ENCODE data around the gene FLNA. TPM values are rescaled to one million over a fixed set of nuclear protein-coding genes. Genes with fewer than 3 reads are reported as not detected.

The FLNA gene
- polyA plus RNA-seq, 2 donors, result 407 to 691 TPM

DNA sequence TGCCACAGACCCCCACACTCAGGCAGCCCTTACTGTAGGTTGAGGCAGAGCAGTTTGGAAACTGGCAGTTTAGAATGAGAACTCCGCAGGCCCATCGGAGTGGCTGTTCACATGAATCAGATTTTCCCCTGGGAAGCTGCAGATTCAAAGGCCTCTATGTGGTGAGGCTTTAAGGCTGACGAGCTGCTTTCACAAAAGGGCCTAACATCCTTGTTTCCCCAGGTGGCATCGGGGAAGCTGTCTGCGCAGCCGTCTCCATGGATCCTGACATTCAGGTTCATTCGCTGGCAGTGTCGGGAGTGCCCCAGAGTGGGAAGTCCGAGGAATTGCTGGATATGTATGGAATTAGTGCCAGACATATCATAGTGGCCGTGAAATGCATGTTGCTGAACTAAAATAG is 45.1 kb downstream of the FLNA start:
- H3K4me1 ChIP-seq (ENCODE audit: control insufficient read depth in 2 of 2, insufficient read depth in 2 of 2, low read length in 1 of 2), result no peaks in the 10 kb centered on the region
- WGBS, 2 donors, result 79 to 83% methylated on average over 10 of the region's 10 CpGs
- no peaks in the 10 kb centered on the region for H3K36me3 ChIP-seq (ENCODE audit: control insufficient read depth in 2 of 2, insufficient read depth in 2 of 2, low read length in 1 of 2)

DNA sequence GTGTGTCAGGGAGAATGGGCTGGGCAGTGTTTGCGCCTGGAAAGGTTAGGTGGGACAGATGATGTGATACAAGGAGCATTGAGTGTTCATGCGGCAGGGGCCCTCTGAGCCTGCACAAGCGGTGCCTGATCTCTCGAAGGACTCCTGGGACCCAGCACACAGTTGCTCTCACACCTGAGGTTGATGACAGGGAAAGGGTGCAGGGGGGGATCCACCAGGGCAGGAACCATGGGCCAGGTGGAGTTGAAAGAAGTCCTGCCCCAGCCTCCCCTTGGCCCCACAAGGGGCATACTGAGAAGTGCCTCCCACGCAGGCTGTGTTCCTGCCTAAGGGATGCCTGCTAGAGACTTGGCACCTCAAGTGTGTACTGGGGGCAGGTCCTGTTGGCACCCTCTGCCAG is 45.8 kb downstream of the FLNA start:
- Histone ChIP-seq H3K4me3 (ENCODE audit: low read depth in 1 of 2, low read length in 2 of 2) (no peak overlapping the region), H3K27ac (ENCODE audit: low read depth in 2 of 2, low read length in 1 of 2) (no peak overlapping the region), H3K4me1 (ENCODE audit: control insufficient read depth in 2 of 2, insufficient read depth in 2 of 2, low read length in 1 of 2) (no peaks in the 10 kb centered on the region), H3K27me3 (ENCODE audit: control insufficient read depth in 1 of 2, insufficient read depth in 2 of 2, low read length in 2 of 2) (no peaks in the 10 kb centered on the region), H3K9me3 (ENCODE audit: control insufficient read depth in 2 of 2, insufficient read depth in 1 of 2, low read depth in 1 of 2, low read length in 1 of 2) (no peaks in the 10 kb centered on the region), H3K36me3 (ENCODE audit: control insufficient read depth in 2 of 2, insufficient read depth in 2 of 2, low read length in 1 of 2) (no peaks in the 10 kb centered on the region)
- WGBS, 2 donors, result 88 to 93% methylated on average over 5 of the region's 5 CpGs

More for the DNA sequence above, 45.1 kb downstream of the FLNA start:
- no peak overlapping the region for H3K4me3 ChIP-seq (ENCODE audit: low read depth in 1 of 2, low read length in 2 of 2)
- no peaks in the 10 kb centered on the region for H3K27me3 ChIP-seq (ENCODE audit: control insufficient read depth in 1 of 2, insufficient read depth in 2 of 2, low read length in 2 of 2)
- no peaks in the 10 kb centered on the region for H3K9me3 ChIP-seq (ENCODE audit: control insufficient read depth in 2 of 2, insufficient read depth in 1 of 2, low read depth in 1 of 2, low read length in 1 of 2)
- H3K27ac ChIP-seq (ENCODE audit: low read depth in 2 of 2, low read length in 1 of 2), result no peak overlapping the region

DNA sequence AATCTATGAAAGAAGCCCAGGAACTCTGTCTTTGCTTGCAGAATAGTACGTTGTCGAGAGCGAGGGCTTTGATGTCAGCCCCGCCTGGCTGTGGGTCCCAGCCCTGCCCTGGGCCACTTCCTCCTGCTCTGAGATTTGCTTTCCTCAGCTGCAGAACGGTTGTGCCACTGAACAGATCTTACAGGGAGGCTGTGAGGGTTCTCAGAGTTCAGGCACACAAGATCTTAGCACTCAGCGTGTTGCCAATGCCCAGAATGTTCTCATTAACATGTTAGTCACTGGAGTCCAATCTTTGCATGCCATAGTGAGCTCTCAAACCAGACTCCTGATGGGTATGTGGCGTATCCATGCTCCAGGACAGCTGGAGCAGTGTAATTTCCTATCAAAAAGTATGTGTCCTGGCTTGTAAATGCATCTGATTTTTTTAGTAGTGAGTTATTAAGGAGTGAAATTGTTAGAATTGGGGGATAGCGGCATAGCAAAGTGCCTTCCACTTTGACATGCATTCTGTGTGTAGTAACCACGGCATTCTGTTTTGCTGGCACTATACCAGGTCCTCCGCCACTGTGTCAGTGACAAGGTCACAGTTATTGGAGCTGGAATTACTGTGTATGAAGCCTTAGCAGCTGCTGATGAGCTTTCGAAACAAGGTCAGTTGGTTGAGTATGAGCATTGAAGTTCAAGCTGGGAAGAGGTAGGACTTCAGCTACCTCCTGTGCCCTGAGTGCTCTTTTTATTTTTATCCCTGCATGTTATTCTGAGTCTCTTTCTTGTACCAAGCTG is 47.2 kb downstream of the FLNA start:
- Histone ChIP-seq H3K27me3 (ENCODE audit: control insufficient read depth in 1 of 2, insufficient read depth in 2 of 2, low read length in 2 of 2) (no peaks in the 10 kb centered on the region), H3K36me3 (ENCODE audit: control insufficient read depth in 2 of 2, insufficient read depth in 2 of 2, low read length in 1 of 2) (no peaks in the 10 kb centered on the region), H3K27ac (ENCODE audit: low read depth in 2 of 2, low read length in 1 of 2) (no peak overlapping the region), H3K9me3 (ENCODE audit: control insufficient read depth in 2 of 2, insufficient read depth in 1 of 2, low read depth in 1 of 2, low read length in 1 of 2) (no peaks in the 10 kb centered on the region), H3K4me1 (ENCODE audit: control insufficient read depth in 2 of 2, insufficient read depth in 2 of 2, low read length in 1 of 2) (no peaks in the 10 kb centered on the region), H3K4me3 (ENCODE audit: low read depth in 1 of 2, low read length in 2 of 2) (no peak overlapping the region)
- WGBS, 2 donors, result 31 to 49% methylated on average over 11 of the region's 11 CpGs

DNA sequence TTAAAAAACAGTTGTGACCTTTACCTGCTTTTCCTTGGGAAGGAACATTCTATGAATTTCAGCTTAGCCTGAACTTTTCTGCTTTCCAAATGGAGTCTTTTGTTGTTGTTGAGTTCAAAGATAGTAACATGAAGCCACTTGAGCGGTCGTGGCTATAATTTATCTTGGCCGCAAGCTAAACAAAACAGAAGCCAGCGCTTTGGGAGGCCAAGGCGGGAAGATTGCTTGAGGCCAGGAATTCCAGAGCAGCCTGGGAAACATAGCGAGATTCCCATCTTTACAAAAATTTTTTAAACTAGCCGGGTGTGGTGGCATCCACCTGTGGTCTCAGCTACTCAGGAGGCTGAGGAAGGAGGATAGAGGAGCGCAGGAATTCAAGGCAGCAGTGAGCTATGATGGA is 48.9 kb downstream of the FLNA start:
- Histone ChIP-seq H3K4me1 (ENCODE audit: control insufficient read depth in 2 of 2, insufficient read depth in 2 of 2, low read length in 1 of 2) (no peaks in the 10 kb centered on the region), H3K9me3 (ENCODE audit: control insufficient read depth in 2 of 2, insufficient read depth in 1 of 2, low read depth in 1 of 2, low read length in 1 of 2) (no peaks in the 10 kb centered on the region), H3K27me3 (ENCODE audit: control insufficient read depth in 1 of 2, insufficient read depth in 2 of 2, low read length in 2 of 2) (no peaks in the 10 kb centered on the region), H3K4me3 (ENCODE audit: low read depth in 1 of 2, low read length in 2 of 2) (no peak overlapping the region), H3K36me3 (ENCODE audit: control insufficient read depth in 2 of 2, insufficient read depth in 2 of 2, low read length in 1 of 2) (no peaks in the 10 kb centered on the region), H3K27ac (ENCODE audit: low read depth in 2 of 2, low read length in 1 of 2) (no peak overlapping the region)
- WGBS, 2 donors, result 44 to 66% methylated on average over 8 of the region's 8 CpGs

DNA sequence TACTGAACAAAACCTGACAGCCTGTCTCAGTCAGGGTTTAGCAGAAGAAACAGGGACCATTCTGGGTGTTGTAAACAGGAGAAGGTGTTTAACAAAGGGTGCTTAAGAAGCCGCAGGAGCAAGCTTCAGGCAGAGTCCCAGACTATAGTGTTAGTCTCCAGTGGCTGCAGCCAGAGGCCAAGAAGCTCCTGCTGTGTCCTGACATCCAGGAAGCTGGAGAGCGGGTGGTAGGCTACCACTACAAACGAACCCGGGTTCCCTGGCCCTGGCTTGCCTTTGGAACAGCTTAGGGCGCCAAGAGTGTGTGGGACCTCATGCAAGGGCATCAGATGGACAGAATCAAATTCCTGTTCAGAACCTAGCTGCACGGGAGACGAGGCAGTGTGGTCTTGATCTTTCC is 50.9 kb downstream of the FLNA start:
- Histone ChIP-seq H3K4me1 (ENCODE audit: control insufficient read depth in 2 of 2, insufficient read depth in 2 of 2, low read length in 1 of 2) (no peaks in the 10 kb centered on the region), H3K36me3 (ENCODE audit: control insufficient read depth in 2 of 2, insufficient read depth in 2 of 2, low read length in 1 of 2) (no peaks in the 10 kb centered on the region), H3K27ac (ENCODE audit: low read depth in 2 of 2, low read length in 1 of 2) (no peak overlapping the region), H3K27me3 (ENCODE audit: control insufficient read depth in 1 of 2, insufficient read depth in 2 of 2, low read length in 2 of 2) (no peaks in the 10 kb centered on the region), H3K9me3 (ENCODE audit: control insufficient read depth in 2 of 2, insufficient read depth in 1 of 2, low read depth in 1 of 2, low read length in 1 of 2) (no peaks in the 10 kb centered on the region), H3K4me3 (ENCODE audit: low read depth in 1 of 2, low read length in 2 of 2) (no peak overlapping the region)
- 51 to 68% methylated on average over 7 of the region's 7 CpGs for WGBS, 2 donors

DNA sequence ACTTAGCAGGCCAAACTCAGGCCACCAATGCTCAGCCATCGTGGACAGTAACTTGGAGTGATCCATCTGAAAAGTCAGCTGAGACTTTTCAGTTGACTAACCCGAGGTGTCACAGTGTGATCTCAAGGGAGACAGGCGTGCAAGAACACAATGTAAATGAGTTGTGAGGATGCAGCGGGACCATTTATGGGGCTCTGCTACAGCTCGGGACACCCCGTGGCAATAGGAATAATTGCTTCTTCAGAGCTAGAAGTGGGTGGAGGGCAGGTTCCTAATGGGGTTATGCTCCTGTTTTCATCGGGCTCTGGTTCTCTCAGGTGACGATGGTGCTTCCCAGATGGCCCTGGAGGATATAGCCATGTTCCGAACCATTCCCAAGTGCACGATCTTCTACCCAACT is 51.5 kb downstream of the FLNA start:
- Histone ChIP-seq H3K27me3 (ENCODE audit: control insufficient read depth in 1 of 2, insufficient read depth in 2 of 2, low read length in 2 of 2) (no peaks in the 10 kb centered on the region), H3K36me3 (ENCODE audit: control insufficient read depth in 2 of 2, insufficient read depth in 2 of 2, low read length in 1 of 2) (no peaks in the 10 kb centered on the region), H3K4me3 (ENCODE audit: low read depth in 1 of 2, low read length in 2 of 2) (no peak overlapping the region), H3K4me1 (ENCODE audit: control insufficient read depth in 2 of 2, insufficient read depth in 2 of 2, low read length in 1 of 2) (no peaks in the 10 kb centered on the region), H3K27ac (ENCODE audit: low read depth in 2 of 2, low read length in 1 of 2) (no peak overlapping the region), H3K9me3 (ENCODE audit: control insufficient read depth in 2 of 2, insufficient read depth in 1 of 2, low read depth in 1 of 2, low read length in 1 of 2) (no peaks in the 10 kb centered on the region)
- 78 to 85% methylated on average over 10 of the region's 10 CpGs for WGBS, 2 donors

DNA sequence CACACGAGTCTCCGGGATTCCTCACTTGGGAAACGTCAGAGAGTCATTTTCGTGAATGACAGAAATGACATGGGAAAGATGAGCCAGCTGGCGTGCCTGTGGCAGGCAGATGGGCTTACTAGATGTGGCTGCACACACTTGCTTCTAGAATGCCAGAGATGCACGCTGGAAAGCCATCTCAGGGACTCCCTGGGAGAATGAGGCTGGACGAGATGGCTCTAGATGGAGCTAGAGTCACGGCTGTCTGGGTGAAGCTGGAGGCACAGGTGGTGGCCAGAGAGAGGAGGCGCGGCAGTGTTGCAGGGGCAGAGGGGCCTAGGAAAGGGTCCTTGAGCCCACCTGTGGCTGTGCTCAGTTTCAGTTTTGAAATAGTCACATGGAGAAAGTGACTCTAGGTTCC is 52.8 kb downstream of the FLNA start:
- H3K27me3 ChIP-seq (ENCODE audit: control insufficient read depth in 1 of 2, insufficient read depth in 2 of 2, low read length in 2 of 2), result no peaks in the 10 kb centered on the region
- no peaks in the 10 kb centered on the region for H3K4me1 ChIP-seq (ENCODE audit: control insufficient read depth in 2 of 2, insufficient read depth in 2 of 2, low read length in 1 of 2)
- no peaks in the 10 kb centered on the region for H3K36me3 ChIP-seq (ENCODE audit: control insufficient read depth in 2 of 2, insufficient read depth in 2 of 2, low read length in 1 of 2)
- H3K27ac ChIP-seq (ENCODE audit: low read depth in 2 of 2, low read length in 1 of 2), result no peak overlapping the region
- 60 to 63% methylated on average over 10 of the region's 10 CpGs for WGBS, 2 donors
- H3K4me3 ChIP-seq (ENCODE audit: low read depth in 1 of 2, low read length in 2 of 2), result no peak overlapping the region
- H3K9me3 ChIP-seq (ENCODE audit: control insufficient read depth in 2 of 2, insufficient read depth in 1 of 2, low read depth in 1 of 2, low read length in 1 of 2), result no peaks in the 10 kb centered on the region

DNA sequence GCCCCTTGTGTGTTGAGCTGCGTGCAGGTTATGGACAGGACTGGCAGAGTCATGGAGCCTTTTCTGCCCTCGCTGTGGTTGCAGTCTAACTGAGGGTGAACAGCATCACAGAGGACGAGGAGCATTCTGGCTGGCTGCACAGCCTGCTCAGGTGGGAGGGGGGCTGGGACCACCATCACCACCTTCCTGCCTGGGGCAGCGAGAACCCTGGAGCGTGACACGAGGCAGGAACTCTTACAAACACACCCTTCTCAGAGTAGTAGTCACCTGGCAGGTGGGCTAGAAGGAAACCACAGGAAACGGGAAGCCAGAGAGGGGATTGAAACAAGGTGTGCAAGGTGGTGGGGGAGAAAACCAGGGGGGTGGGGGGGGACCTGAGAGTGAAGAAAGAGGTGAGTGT is 53.3 kb downstream of the FLNA start:
- H3K4me1 ChIP-seq (ENCODE audit: control insufficient read depth in 2 of 2, insufficient read depth in 2 of 2, low read length in 1 of 2), result no peaks in the 10 kb centered on the region

DNA sequence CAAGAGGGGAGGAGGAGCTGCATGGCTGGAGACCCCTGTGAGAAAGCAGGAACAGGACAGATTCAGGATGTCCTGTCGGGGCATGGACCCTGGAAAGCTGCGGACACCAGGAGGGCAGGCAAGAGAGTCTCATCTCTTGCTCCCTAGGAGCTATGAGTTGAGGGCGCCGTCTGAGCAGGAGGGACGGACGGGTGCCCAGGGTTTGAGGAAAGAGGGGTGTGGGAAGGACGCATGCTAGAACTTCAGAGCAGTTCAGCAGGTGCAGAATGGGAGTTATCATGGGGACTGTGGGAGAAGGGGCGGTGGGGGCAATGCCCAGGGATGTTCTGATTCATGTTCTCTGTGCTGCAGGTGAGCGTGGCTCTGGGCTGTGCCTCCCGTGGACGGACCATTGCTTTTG is 54.0 kb downstream of the FLNA start:
- Histone ChIP-seq H3K27ac (ENCODE audit: low read depth in 2 of 2, low read length in 1 of 2) (no peak overlapping the region), H3K4me3 (ENCODE audit: low read depth in 1 of 2, low read length in 2 of 2) (no peak overlapping the region), H3K36me3 (ENCODE audit: control insufficient read depth in 2 of 2, insufficient read depth in 2 of 2, low read length in 1 of 2) (no peaks in the 10 kb centered on the region), H3K4me1 (ENCODE audit: control insufficient read depth in 2 of 2, insufficient read depth in 2 of 2, low read length in 1 of 2) (no peaks in the 10 kb centered on the region), H3K27me3 (ENCODE audit: control insufficient read depth in 1 of 2, insufficient read depth in 2 of 2, low read length in 2 of 2) (no peaks in the 10 kb centered on the region), H3K9me3 (ENCODE audit: control insufficient read depth in 2 of 2, insufficient read depth in 1 of 2, low read depth in 1 of 2, low read length in 1 of 2) (no peaks in the 10 kb centered on the region)
- 82 to 92% methylated on average over 11 of the region's 11 CpGs for WGBS, 2 donors

More for the DNA sequence above, 53.3 kb downstream of the FLNA start:
- Histone ChIP-seq H3K9me3 (ENCODE audit: control insufficient read depth in 2 of 2, insufficient read depth in 1 of 2, low read depth in 1 of 2, low read length in 1 of 2) (no peaks in the 10 kb centered on the region), H3K27me3 (ENCODE audit: control insufficient read depth in 1 of 2, insufficient read depth in 2 of 2, low read length in 2 of 2) (no peaks in the 10 kb centered on the region), H3K36me3 (ENCODE audit: control insufficient read depth in 2 of 2, insufficient read depth in 2 of 2, low read length in 1 of 2) (no peaks in the 10 kb centered on the region), H3K27ac (ENCODE audit: low read depth in 2 of 2, low read length in 1 of 2) (no peak overlapping the region), H3K4me3 (ENCODE audit: low read depth in 1 of 2, low read length in 2 of 2) (no peak overlapping the region)
- 72 to 80% methylated on average over 7 of the region's 7 CpGs for WGBS, 2 donors

DNA sequence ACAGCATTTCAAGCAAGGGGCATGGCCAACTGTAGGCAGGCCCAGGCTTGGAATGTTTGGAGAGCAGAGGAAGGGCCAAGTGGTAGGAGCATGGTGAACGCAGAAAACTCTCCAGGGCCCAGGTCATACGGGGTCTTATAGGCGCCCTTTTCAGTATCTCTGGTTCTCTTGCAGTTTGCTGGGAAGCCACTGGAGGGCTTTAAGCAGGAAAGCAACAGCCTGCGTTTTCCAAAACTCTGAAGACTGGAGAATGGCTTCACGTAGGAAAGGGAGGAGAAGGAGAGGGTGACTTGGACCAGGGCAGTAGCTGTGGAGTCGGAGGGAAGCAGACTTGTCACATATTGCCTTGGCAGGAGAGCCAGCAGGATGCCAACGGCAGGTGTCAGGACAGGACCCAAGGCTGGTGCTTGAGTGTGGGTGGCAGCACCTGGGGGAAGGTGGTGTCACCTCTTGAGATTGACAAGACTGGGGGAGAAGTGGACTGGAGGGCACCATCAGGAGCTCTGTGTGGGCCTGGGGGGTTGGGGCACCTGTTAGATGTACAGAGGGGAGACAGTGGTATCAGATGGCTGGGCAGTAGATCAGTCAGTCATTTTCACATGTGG is 56.9 kb downstream of the FLNA start:
- 15 to 32% methylated on average over 7 of the region's 7 CpGs for WGBS, 2 donors
- Histone ChIP-seq H3K36me3 (ENCODE audit: control insufficient read depth in 2 of 2, insufficient read depth in 2 of 2, low read length in 1 of 2) (no peaks in the 10 kb centered on the region), H3K27me3 (ENCODE audit: control insufficient read depth in 1 of 2, insufficient read depth in 2 of 2, low read length in 2 of 2) (no peaks in the 10 kb centered on the region), H3K27ac (ENCODE audit: low read depth in 2 of 2, low read length in 1 of 2) (no peak overlapping the region), H3K9me3 (ENCODE audit: control insufficient read depth in 2 of 2, insufficient read depth in 1 of 2, low read depth in 1 of 2, low read length in 1 of 2) (no peaks in the 10 kb centered on the region), H3K4me1 (ENCODE audit: control insufficient read depth in 2 of 2, insufficient read depth in 2 of 2, low read length in 1 of 2) (no peaks in the 10 kb centered on the region), H3K4me3 (ENCODE audit: low read depth in 1 of 2, low read length in 2 of 2) (no peak overlapping the region)
